ENCODE results near the gene SYK. TPM values are rescaled to one million over a fixed set of nuclear protein-coding genes. Genes with fewer than 3 reads are reported as not detected.

SYK gene
- total RNA-seq, 1 donor from 2014 or later: 10.7 TPM

GRCh38 chr9:90940280-90940679 is 138.7 kb downstream of the SYK start:
- DNase-seq: no peak
- Mint-ChIP-seq H3K27me3 (ENCODE audit: unreplicated experiment) (peaks cover 2% of the 10 kb centered on the region), H3K36me3 (ENCODE audit: unreplicated experiment) (no peaks in the 10 kb centered on the region), H3K4me3 (ENCODE audit: unreplicated experiment) (no peak overlapping the region), H3K4me1 (ENCODE audit: low read depth, unreplicated experiment) (no peaks in the 10 kb centered on the region), H3K27ac (ENCODE audit: unreplicated experiment) (no peak overlapping the region), H3K9me3 (ENCODE audit: unreplicated experiment) (no peaks in the 10 kb centered on the region)
- no peak for TF ChIP-seq CTCF (IDR thresholded peaks at IDR 0.05; ENCODE audit: partially characterized antibody, unreplicated experiment)

GRCh38 chr9:90941661-90942060 is 140.0 kb downstream of the SYK start:
- no peak overlapping the region for H3K27ac Mint-ChIP-seq (ENCODE audit: unreplicated experiment)
- no peak for DNase-seq
- H3K27me3 Mint-ChIP-seq (ENCODE audit: unreplicated experiment): peaks cover 2% of the 10 kb centered on the region
- no peak for TF ChIP-seq CTCF (IDR thresholded peaks at IDR 0.05; ENCODE audit: partially characterized antibody, unreplicated experiment)
- H3K4me1 Mint-ChIP-seq (ENCODE audit: low read depth, unreplicated experiment): no peaks in the 10 kb centered on the region
- H3K4me3 Mint-ChIP-seq (ENCODE audit: unreplicated experiment): no peak overlapping the region
- H3K9me3 Mint-ChIP-seq (ENCODE audit: unreplicated experiment): no peaks in the 10 kb centered on the region
- H3K36me3 Mint-ChIP-seq (ENCODE audit: unreplicated experiment): no peaks in the 10 kb centered on the region

- H3K27ac Mint-ChIP-seq (ENCODE audit: unreplicated experiment): no peak overlapping the region
- no peaks in the 10 kb centered on the region for H3K4me1 Mint-ChIP-seq (ENCODE audit: low read depth, unreplicated experiment)
Observed at GRCh38 chr9:90942555-90942954, 140.9 kb downstream of the SYK start.

GRCh38 chr9:90943341-90943740 is 141.7 kb downstream of the SYK start:
- H3K27me3 Mint-ChIP-seq (ENCODE audit: unreplicated experiment): no peaks in the 10 kb centered on the region
- H3K9me3 Mint-ChIP-seq (ENCODE audit: unreplicated experiment): no peaks in the 10 kb centered on the region
- no peak overlapping the region for H3K27ac Mint-ChIP-seq (ENCODE audit: unreplicated experiment)
- H3K4me1 Mint-ChIP-seq (ENCODE audit: low read depth, unreplicated experiment): no peaks in the 10 kb centered on the region
- no peak overlapping the region for H3K4me3 Mint-ChIP-seq (ENCODE audit: unreplicated experiment)
- no peaks in the 10 kb centered on the region for H3K36me3 Mint-ChIP-seq (ENCODE audit: unreplicated experiment)
- DNase-seq: no peak
- no peak for TF ChIP-seq CTCF (IDR thresholded peaks at IDR 0.05; ENCODE audit: partially characterized antibody, unreplicated experiment)

More at GRCh38 chr9:90942555-90942954, 140.9 kb downstream of the SYK start:
- DNase-seq: no peak
- Mint-ChIP-seq H3K27me3 (ENCODE audit: unreplicated experiment) (no peaks in the 10 kb centered on the region), H3K36me3 (ENCODE audit: unreplicated experiment) (no peaks in the 10 kb centered on the region), H3K9me3 (ENCODE audit: unreplicated experiment) (no peaks in the 10 kb centered on the region), H3K4me3 (ENCODE audit: unreplicated experiment) (no peak overlapping the region)
- TF ChIP-seq CTCF (IDR thresholded peaks at IDR 0.05; ENCODE audit: partially characterized antibody, unreplicated experiment): no peak

GRCh38 chr9:90945336-90945735 is 143.7 kb downstream of the SYK start:
- no peak overlapping the region for H3K27ac Mint-ChIP-seq (ENCODE audit: unreplicated experiment)
- no peak for TF ChIP-seq CTCF (IDR thresholded peaks at IDR 0.05; ENCODE audit: partially characterized antibody, unreplicated experiment)

More at GRCh38 chr9:90945336-90945735, 143.7 kb downstream of the SYK start:
- Mint-ChIP-seq H3K4me3 (ENCODE audit: unreplicated experiment) (no peak overlapping the region), H3K27me3 (ENCODE audit: unreplicated experiment) (no peaks in the 10 kb centered on the region), H3K9me3 (ENCODE audit: unreplicated experiment) (no peaks in the 10 kb centered on the region), H3K4me1 (ENCODE audit: low read depth, unreplicated experiment) (no peaks in the 10 kb centered on the region), H3K36me3 (ENCODE audit: unreplicated experiment) (no peaks in the 10 kb centered on the region)
- no peak for DNase-seq

Data from glutamatergic neuron (in vitro differentiated cells).